Right atrium auricular region (tissue), 2 donors: ENCODE data around the gene VSTM2L. TPM values are rescaled to one million over a fixed set of nuclear protein-coding genes. Genes with fewer than 3 reads are reported as not detected.

Source experiments
- DNase-seq: peaks from one replicate; pipeline ENCODE4 v3.0.0-alpha.2; 2019; ENCODE audit warnings: low spot score
- H3K27ac ChIP-seq, 2 donors: fragments of 200-600 bp; sonication (generic); 1 replicate in 1 of 2; 2 replicates in 1 of 2; pipeline ENCODE4 v1.5.1; 2016 to 2019
- H3K27me3 ChIP-seq, 2 donors: fragments of 200-600 bp; sonication (generic); one replicate each; pipeline versions ENCODE4 v1.5.1 to v1.6.0; 2017 to 2019
- H3K36me3 ChIP-seq: fragments of 200-600 bp; sonication (generic); one replicate; pipeline ENCODE4 v1.5.1; 2016
- H3K4me1 ChIP-seq, 2 donors: fragments of 200-600 bp; sonication (generic); one replicate each; pipeline versions ENCODE4 v1.5.1 to v1.6.0; 2017 to 2019
- H3K4me3 ChIP-seq, 2 donors: fragments of 200-600 bp; sonication (generic); 1 replicate in 1 of 2; 2 replicates in 1 of 2; pipeline ENCODE4 v1.5.1; 2017 to 2019; ENCODE audit warnings: mild to moderate bottlenecking in 1 of 2, moderate library complexity in 1 of 2
- H3K9me3 ChIP-seq, 2 donors: fragments of 200-600 bp; sonication (generic); one replicate each; pipeline ENCODE4 v1.5.1; 2019
- CTCF ChIP-seq, 2 donors: fragments of 200-600 bp; sonication (generic); IDR thresholded peaks; one replicate each; pipeline ENCODE4 v1.5.1; 2019; ENCODE audit warnings: antibody characterized with exemption in 2 of 2
- total RNA-seq, 2 donors: library from RNA; depleted of rRNA; stranded (reverse); fragments of >200 nt; gene quantifications; one replicate each; pipeline ENCODE4 v1.1.0, GENCODE V29; 2016

Gene VSTM2L
- total RNA-seq, 2 donors from 2014 or later, result 97.4 to 303 TPM

- Histone ChIP-seq H3K4me3 (no peak overlapping the region), H3K4me1 (peaks cover 0 to under 1% of the 10 kb centered on the region in 2 donors), H3K27me3 (no peaks in the 10 kb centered on the region), H3K36me3 (peaks cover 11% of the 10 kb centered on the region), H3K9me3 (no peaks in the 10 kb centered on the region), H3K27ac (no peak overlapping the region)
- no peak for DNase-seq
- TF ChIP-seq CTCF (IDR thresholded peaks at IDR 0.05), result no peak
These were observed 33.5 kb downstream of the VSTM2L start for GRCh38 chr20:37936451-37936850.

DNA sequence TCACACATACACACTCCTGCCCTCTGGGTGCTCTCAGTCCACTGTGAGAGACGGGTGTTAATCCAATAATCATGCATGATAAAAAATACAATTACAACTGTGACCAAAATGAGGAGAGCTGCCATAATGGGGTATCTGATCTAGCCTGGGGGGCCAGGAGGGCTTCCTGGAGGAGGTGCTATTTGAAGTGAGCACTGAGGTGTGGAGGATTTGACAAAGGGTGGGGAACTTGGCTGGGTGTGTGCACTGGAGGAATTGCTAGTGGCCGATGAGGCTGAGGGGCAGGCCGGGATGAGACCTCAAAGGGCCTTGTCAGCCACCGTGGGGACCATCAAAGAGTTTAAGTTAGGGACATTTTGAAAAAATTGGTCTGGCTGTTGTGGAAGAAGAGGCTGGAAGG, 34.8 kb downstream of the VSTM2L start:
- no peak for TF ChIP-seq CTCF (IDR thresholded peaks at IDR 0.05)
- H3K27ac ChIP-seq, result no peak overlapping the region
- DNase-seq, result no peak
- H3K36me3 ChIP-seq, result peaks cover 7% of the 10 kb centered on the region
- H3K9me3 ChIP-seq, result no peaks in the 10 kb centered on the region
- H3K4me1 ChIP-seq, result no peaks in the 10 kb centered on the region
- H3K27me3 ChIP-seq, result no peaks in the 10 kb centered on the region
- no peak overlapping the region for H3K4me3 ChIP-seq

- Histone ChIP-seq H3K36me3 (peaks cover 7% of the 10 kb centered on the region), H3K4me3 (no peak overlapping the region)
- DNase-seq, result no peak
These were observed 35.3 kb downstream of the VSTM2L start for GRCh38 chr20:37938181-37938750.

DNA sequence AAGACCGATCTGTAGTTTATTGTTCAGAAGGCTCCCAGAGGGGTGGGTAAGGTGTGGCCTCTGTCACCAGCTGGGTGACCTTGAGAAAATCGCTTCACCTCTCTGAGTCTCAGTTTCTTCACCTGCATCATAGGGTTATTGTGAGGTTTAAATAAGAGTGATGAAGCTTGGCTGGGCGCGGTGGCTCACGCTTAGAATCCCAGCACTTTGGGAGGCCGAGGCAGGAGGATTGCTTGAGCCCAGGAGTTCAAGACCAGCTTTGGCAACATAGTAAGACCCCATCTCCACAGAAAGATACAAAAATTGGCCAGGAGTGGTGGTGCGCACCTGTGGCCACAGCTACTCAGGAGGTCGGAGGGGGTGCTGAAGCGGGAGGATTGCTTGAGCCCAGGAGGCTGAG, 36.0 kb downstream of the VSTM2L start:
- no peaks in the 10 kb centered on the region for H3K4me1 ChIP-seq
- DNase-seq, result no peak
- no peak for TF ChIP-seq CTCF (IDR thresholded peaks at IDR 0.05)
- H3K36me3 ChIP-seq, result peaks cover 7% of the 10 kb centered on the region
- no peaks in the 10 kb centered on the region for H3K9me3 ChIP-seq
- no peak overlapping the region for H3K27ac ChIP-seq
- H3K27me3 ChIP-seq, result no peaks in the 10 kb centered on the region
- H3K4me3 ChIP-seq, result no peak overlapping the region

More at GRCh38 chr20:37938181-37938750, 35.3 kb downstream of the VSTM2L start:
- no peaks in the 10 kb centered on the region for H3K27me3 ChIP-seq
- H3K27ac ChIP-seq, result no peak overlapping the region
- no peaks in the 10 kb centered on the region for H3K9me3 ChIP-seq
- TF ChIP-seq CTCF (IDR thresholded peaks at IDR 0.05), result no peak
- H3K4me1 ChIP-seq, result no peaks in the 10 kb centered on the region

DNA sequence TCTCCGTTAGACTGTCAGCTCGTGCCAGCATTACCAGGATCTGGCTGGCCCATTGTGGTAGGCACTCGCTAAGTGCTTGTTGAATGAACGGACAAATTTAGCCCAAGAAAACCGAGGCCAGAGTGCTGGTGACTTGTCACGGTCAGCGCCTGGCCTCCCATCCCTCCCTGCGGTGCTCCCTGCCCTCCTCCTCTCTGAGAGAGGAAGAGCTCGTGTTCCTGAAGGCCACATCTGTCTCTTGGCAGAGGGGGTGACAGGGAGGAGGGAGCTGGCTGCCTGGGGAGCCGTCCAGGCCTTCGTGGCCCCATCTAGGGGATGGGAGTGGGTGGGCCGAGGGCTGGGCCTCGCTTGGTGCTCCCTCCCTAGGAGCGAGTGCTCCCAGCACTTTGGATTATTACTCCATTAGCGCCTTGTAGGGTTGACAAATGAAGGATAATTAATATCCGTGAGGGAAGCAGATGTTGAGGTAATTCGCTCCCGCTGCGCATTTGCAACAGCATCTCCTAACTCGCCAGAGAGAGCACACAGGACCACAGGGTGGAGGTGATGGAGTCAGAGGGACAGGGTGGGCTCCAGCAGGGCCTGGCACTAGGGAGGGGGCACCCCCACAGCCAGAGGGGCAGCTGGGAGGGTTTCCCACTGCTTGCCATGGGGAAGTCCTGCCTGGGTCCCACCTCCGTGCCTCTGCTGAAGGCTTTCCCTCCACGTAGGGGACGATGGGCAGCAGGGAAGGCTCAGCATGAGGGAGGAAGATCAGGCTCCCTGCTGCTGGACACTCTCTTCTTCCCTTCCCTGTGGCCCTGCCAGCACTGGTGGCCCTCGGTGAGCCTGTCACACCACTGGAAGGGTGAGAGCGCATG, 37.0 kb downstream of the VSTM2L start:
- DNase-seq, result no peak
- no peaks in the 10 kb centered on the region for H3K9me3 ChIP-seq

More for the DNA sequence above, 37.0 kb downstream of the VSTM2L start:
- TF ChIP-seq CTCF (IDR thresholded peaks at IDR 0.05), result no peak
- H3K36me3 ChIP-seq, result peaks cover 2% of the 10 kb centered on the region
- H3K27me3 ChIP-seq, result no peaks in the 10 kb centered on the region
- H3K27ac ChIP-seq, result no peak overlapping the region
- H3K4me3 ChIP-seq, result no peak overlapping the region
- no peaks in the 10 kb centered on the region for H3K4me1 ChIP-seq
